Prostate gland (tissue), 2 donors: ENCODE data around the gene PDGFRB. TPM values are rescaled to one million over a fixed set of nuclear protein-coding genes. Genes with fewer than 3 reads are reported as not detected.

Source experiments
- DNase-seq: peaks from one replicate; pipeline ENCODE4 v3.0.0-alpha.2; 2019; ENCODE audit warnings: low spot score
- H3K27ac ChIP-seq, 2 donors: fragments of 200-600 bp; sonication (generic); 2 replicates each; pipeline ENCODE4 v1.5.1; 2017 to 2019
- H3K27me3 ChIP-seq: fragments of 200-600 bp; sonication (generic); replicated peaks from 2 replicates; pipeline ENCODE4 v1.5.1; 2019; ENCODE audit not compliant: insufficient read depth
- H3K36me3 ChIP-seq, 2 donors: fragments of 200-600 bp; sonication (generic); 1 replicate in 1 of 2; 2 replicates in 1 of 2; pipeline versions ENCODE4 v1.5.1 to v1.8.1; 2017 to 2019
- H3K4me1 ChIP-seq: fragments of 200-600 bp; sonication (generic); replicated peaks from 2 replicates; pipeline ENCODE4 v1.5.1; 2019
- H3K4me3 ChIP-seq, 2 donors: fragments of 200-600 bp; sonication (generic); 2 replicates each; pipeline ENCODE4 v1.5.1; 2017 to 2019
- H3K9me3 ChIP-seq: fragments of 200-600 bp; sonication (generic); 2 replicates; pipeline ENCODE4 v1.5.1; 2017
- POLR2A ChIP-seq: fragments of 450-650 bp; IDR thresholded peaks from one replicate; pipeline ENCODE4 v1.6.1; 2016; ENCODE audit warnings: antibody characterized with exemption, mild to moderate bottlenecking
- POLR2AphosphoS5 ChIP-seq: sonication (generic); formaldehyde crosslinking; IDR thresholded peaks from one replicate; pipeline ENCODE4 v1.6.1; 2017; ENCODE audit warnings: antibody characterized with exemption
- WGBS: methylation state at CpG from one replicate; pipeline ENCODE4 v1.1.5; 2018; 5-methylcytosine and 5-hydroxymethylcytosine counted together
- intact Hi-C: fragments of 100-400 bp; cut with DNase I; formaldehyde crosslinking; loops from one replicate; pipeline ENCODE4 v1.14.2; 2022
- total RNA-seq, 2 donors: library from RNA; depleted of rRNA; stranded (reverse); fragments of >200 nt; gene quantifications; one replicate each; pipeline ENCODE4 v1.1.0, GENCODE V29; 2016
- TF ChIP-seq, protein P1 (sequence below), 4 experiments: fragments of 200-600 bp in 2 of 4; fragments of 450-650 bp in 2 of 4; sonication (generic) in 2 of 4; IDR thresholded peaks; 1 replicate in 3 of 4; 2 replicates in 1 of 4; pipeline ENCODE4 v1.5.1; 2016 to 2019; ENCODE audit warnings: antibody characterized with exemption in 4 of 4, mild to moderate bottlenecking in 2 of 4, moderate library complexity in 2 of 4

PDGFRB gene
- total RNA-seq, 2 donors from 2014 or later = 14.5 to 161 TPM

DNA sequence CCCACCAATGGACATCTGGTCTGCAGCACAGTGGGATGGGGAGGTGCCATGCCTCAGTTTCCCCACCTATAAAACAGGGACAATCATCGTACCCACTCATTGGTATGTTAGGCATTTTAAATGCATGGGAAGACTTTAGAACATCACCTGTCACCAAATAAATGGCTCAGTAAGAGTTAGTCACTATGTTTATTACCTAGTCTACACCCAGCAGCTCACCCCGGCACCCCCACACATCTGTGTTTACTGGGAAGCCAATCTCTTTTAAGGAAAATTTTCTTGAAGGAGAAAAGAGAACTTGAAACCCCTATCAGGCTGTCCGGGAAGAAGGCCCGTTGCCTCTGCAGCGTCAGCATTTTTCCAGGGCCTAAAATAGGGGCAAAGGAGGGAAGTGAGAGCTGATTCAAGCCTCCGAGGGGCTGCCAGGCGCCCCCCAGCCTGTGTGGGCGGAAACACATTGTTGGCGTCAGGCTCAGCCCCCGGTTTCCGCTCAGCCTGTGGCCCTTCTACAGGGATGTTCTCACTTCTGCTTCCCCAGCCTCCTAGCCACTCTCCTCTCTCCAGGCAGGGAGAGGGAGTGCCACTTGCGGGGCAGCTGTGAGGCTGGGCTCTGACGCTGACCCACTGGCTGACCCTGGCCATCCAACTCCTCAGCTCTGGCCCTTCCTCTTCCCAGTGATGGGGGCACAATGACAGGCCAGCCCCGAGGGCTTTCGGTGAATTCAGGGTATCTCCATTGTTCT, 73.9 kb downstream of the PDGFRB start:
- Histone ChIP-seq H3K27ac (no peak overlapping the region), H3K27me3 (no peaks in the 10 kb centered on the region), H3K4me3 (no peak overlapping the region), H3K4me1 (no peaks in the 10 kb centered on the region), H3K36me3 (no peaks in the 10 kb centered on the region), H3K9me3 (no peaks in the 10 kb centered on the region)
- no peak for TF ChIP-seq POLR2AphosphoS5
- TF ChIP-seq, protein P1, sequence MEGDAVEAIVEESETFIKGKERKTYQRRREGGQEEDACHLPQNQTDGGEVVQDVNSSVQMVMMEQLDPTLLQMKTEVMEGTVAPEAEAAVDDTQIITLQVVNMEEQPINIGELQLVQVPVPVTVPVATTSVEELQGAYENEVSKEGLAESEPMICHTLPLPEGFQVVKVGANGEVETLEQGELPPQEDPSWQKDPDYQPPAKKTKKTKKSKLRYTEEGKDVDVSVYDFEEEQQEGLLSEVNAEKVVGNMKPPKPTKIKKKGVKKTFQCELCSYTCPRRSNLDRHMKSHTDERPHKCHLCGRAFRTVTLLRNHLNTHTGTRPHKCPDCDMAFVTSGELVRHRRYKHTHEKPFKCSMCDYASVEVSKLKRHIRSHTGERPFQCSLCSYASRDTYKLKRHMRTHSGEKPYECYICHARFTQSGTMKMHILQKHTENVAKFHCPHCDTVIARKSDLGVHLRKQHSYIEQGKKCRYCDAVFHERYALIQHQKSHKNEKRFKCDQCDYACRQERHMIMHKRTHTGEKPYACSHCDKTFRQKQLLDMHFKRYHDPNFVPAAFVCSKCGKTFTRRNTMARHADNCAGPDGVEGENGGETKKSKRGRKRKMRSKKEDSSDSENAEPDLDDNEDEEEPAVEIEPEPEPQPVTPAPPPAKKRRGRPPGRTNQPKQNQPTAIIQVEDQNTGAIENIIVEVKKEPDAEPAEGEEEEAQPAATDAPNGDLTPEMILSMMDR (IDR thresholded peaks at IDR 0.05) = no peak
- TF ChIP-seq POLR2A = no peak
- intact Hi-C loops = no loop called here
- 28% methylated on average over 15 of the region's 15 CpGs for WGBS
- no peak for DNase-seq

DNA sequence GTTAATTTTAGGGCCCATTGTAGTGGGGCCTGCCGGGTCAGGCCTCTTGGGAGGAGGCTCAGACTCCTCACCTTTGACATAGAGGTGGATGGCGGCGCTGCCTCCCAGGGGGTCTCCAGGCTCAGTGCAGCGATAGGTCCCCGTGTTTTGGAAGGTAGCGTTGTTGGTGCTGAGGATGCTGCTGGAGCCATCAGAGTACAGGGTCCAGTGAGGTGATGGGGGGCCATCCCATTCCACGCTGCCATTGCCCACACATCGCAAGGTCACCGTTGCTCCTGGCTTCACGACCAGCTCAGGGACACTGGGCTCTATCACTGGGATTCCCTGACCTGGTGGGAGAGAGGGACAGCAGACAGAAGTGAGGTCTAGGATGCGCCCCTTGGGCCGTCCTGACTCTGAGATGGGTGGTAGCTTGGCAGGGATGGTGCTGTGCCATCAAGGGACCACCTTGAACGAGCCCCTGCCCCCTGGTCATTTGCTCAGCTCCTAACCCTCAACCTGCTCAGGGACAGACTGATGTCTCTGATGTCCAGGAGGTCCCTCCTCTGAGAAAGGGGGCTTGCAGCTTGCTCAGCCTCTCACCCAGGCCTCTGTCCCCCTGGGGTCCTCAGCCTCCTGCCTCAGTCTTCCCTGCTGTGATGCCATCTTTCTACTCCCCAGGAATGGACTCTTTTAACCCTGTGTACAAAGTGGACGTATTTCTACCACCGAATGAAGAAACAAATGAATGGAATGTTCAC, 74.8 kb downstream of the PDGFRB start:
- WGBS = 83% methylated on average over 15 of the region's 15 CpGs
- H3K4me1 ChIP-seq = no peaks in the 10 kb centered on the region
- H3K9me3 ChIP-seq = no peaks in the 10 kb centered on the region
- no peaks in the 10 kb centered on the region for H3K27me3 ChIP-seq
- intact Hi-C loops = no loop called here
- no peak overlapping the region for H3K4me3 ChIP-seq
- DNase-seq = no peak
- TF ChIP-seq POLR2AphosphoS5 (no peak), POLR2A (no peak)
- TF ChIP-seq, protein P1 (IDR thresholded peaks at IDR 0.05) = no peak
- no peak overlapping the region for H3K27ac ChIP-seq
- no peaks in the 10 kb centered on the region for H3K36me3 ChIP-seq

DNA sequence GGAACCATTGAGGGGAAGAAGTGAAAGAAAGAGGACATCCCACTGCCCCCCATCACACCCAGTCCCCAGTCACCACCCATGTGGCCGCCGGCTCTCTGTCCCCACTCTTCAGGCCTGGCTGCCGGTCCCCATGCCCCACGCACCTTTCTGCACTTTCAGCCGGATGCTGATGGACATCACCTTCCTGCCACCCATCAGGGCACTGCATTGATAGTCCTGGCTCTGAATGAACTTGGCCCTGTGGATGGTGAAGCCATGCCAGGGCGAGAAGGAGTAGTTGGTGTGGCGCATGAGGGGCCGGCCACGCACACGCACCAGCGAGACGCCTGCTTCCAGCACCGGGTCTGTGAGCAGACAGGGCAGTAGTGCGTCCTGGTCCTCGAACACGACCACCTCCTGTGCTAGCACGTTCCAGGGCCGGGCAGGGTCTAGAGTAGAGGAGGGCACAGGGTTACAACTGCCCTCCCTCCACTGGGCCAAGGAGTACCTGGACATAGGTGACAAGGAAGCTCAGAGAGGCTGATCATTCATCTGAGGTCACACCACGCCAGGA, 75.7 kb downstream of the PDGFRB start:
- Histone ChIP-seq H3K36me3 (no peaks in the 10 kb centered on the region), H3K9me3 (no peaks in the 10 kb centered on the region), H3K4me3 (no peak overlapping the region), H3K27me3 (no peaks in the 10 kb centered on the region), H3K4me1 (no peaks in the 10 kb centered on the region), H3K27ac (no peak overlapping the region)
- 93% methylated on average over 19 of the region's 19 CpGs for WGBS
- intact Hi-C loops = no loop called here
- no peak for DNase-seq
- TF ChIP-seq, protein P1 (IDR thresholded peaks at IDR 0.05) = no peak
- TF ChIP-seq POLR2A = no peak
- no peak for TF ChIP-seq POLR2AphosphoS5

DNA sequence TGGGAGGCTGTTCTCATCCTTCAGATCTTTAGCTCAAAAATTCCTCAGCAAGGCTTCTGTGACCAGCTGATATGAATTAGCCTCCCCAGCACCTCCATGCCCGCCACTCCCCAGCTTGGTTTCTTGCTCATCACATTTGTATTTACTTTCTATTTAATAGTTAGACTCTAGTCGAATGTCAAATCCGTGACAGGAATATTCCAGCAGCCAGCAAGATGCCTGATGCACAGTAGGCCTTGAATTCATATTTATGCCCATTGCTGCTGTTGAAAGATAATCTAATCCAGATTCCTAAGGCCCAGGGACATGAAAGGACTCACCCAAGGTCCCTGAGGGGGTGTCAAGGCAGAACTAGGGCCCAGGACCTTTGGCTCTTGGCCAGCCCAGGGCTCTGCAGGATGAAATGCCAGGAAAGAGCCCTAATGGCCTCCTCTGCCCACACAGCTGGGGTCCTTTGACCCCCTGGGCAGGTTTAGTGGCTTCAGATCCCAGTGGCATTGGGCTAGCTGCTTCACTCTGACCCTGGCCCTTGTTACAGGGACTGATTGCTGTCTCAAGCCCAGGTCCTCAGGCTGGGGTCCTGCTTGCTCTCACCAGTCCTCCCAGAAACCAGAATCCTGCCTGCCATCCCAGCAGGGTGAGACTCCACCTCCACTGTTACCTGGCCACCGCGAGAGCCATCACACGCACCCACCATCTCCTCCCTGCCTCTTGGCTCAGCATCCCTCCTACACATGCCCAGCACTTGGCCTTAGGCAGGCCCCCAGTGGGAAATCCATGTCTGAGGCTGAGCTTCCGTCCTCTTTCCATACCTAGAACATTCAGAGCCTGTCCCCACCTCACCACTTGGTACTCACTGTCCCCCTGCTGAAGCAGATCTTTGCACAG, 76.6 kb downstream of the PDGFRB start:
- no peaks in the 10 kb centered on the region for H3K4me1 ChIP-seq
- no peak overlapping the region for H3K4me3 ChIP-seq
- intact Hi-C loops = no loop called here
- no peaks in the 10 kb centered on the region for H3K36me3 ChIP-seq
- no peak overlapping the region for H3K27ac ChIP-seq
- DNase-seq = no peak
- no peaks in the 10 kb centered on the region for H3K9me3 ChIP-seq
- TF ChIP-seq POLR2A = no peak
- no peak for TF ChIP-seq POLR2AphosphoS5
- TF ChIP-seq, protein P1 (IDR thresholded peaks at IDR 0.05) = no peak
- 89% methylated on average over 7 of the region's 7 CpGs for WGBS
- no peaks in the 10 kb centered on the region for H3K27me3 ChIP-seq
